MG63 (cell line): ENCODE measurements around the gene RPL18. TPM values are rescaled to one million over a fixed set of nuclear protein-coding genes. Genes with fewer than 3 reads are reported as not detected.
A peak's percentile ranks its signal among the peaks of the same experiment; 100 is the strongest.
"Not testable (repeated sequence)": the region's sequence is repeated elsewhere in the genome, so short reads cannot be mapped to it uniquely, and the experiment has no call there.

Experiments
- DNase-seq: peaks from one replicate; pipeline ENCODE4 v3.0.0-alpha.2; 2020
- H3K27me3 ChIP-seq: fragments of 250-450 bp; sonication (Bioruptor Pico); 2 replicates; pipeline ENCODE4 v1.5.1; 2020; ENCODE audit warnings: mild to moderate bottlenecking, moderate library complexity
- H3K36me3 ChIP-seq: fragments of 250-450 bp; sonication (Bioruptor Pico); 2 replicates; pipeline ENCODE4 v1.5.1; 2020; ENCODE audit warnings: mild to moderate bottlenecking, moderate library complexity
- H3K4me3 ChIP-seq: fragments of 250-450 bp; sonication (Bioruptor Pico); 2 replicates; pipeline ENCODE4 v1.5.1; 2020; ENCODE audit warnings: mild to moderate bottlenecking, moderate library complexity
- H3K9me3 ChIP-seq: fragments of 250-450 bp; sonication (Bioruptor Pico); 2 replicates; pipeline ENCODE4 v1.5.1; 2020; ENCODE audit warnings: mild to moderate bottlenecking, moderate library complexity
- total RNA-seq: library from RNA; depleted of rRNA; stranded (reverse); fragments of >200 nt; shearing (Covaris generic); gene quantifications from 2 replicates; pipeline ENCODE4 v1.2.3, GENCODE V29; 2014; ENCODE audit warnings: low replicate concordance; rRNA removed

Gene RPL18
- 3,057 and 3,727 TPM in 2 replicates for total RNA-seq

DNA sequence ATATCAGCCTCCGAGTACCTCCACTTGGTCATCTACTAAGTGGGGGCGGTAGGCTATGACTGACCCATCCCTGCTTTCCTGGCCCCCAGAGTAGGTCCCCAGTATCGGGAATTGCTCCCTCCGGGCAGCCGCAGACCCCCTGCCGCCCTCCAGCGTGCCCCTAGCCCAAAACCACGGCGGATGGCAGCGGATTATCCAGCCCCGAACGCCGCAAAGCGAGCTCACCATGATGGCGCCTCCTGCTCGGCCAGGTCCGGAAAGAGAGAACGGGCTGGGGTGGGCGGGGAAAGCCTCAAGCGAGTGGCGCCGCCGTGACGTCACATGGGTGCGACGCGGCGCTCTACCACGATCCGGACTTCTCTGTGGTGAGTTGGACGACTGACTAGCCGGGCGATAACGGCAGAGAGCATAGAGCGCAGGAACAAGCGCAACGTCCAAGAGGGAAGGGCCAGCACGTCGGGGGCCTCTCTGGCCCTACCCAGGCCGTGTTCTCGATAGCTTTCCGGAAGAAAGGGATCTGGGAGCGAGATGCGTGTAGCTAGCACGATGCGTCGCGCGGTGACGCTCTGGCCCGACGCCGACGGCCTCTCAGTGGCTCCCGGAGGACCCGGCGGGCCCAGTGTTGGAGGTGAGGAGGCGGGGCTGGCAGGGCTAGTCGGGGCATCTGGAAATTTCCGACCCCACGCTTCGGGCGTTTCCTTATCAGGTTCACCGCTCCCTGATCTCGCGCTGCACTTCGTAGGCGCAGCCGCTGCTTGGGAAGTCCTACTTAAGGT, at the start of gene RPL18, which contains the start of gene SPHK2:
TSS of gene RPL18 (minus strand) at position 263 of the 776 bp plus-strand sequence. CDS start at position 228, 35 bp downstream.
TSS of gene SPHK2 (plus strand) at position 591 of the 776 bp plus-strand sequence. CDS start 1,009 bp downstream, outside the sequence.
- peaks cover 66% of the 10 kb centered on the region for H3K36me3 ChIP-seq
- DNase-seq = peak; percentile 100
- H3K9me3 ChIP-seq = no peaks in the 10 kb centered on the region

DNA sequence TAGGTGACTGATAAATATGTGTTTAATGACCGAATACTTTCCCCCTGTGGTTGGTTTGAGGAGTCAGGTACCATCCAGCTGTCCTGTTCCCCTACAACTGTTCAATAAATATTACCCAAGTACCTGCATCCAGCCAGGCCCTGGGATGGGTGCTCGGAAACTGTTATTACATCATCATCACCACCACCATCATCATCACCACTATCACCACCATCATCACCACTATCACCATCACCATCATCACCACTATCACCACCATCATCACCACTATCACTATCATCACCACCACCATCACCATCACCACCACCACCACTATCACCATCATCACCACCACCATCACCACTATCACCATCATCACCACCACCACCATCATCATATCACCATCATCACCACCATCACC, 49.8 kb upstream of the RPL18 start:
- Histone ChIP-seq H3K27me3 (no peaks in the 10 kb centered on the region), H3K9me3 (no peaks in the 10 kb centered on the region), H3K36me3 (no peaks in the 10 kb centered on the region), H3K4me3 (no peak overlapping the region)
- no peak for DNase-seq

More for the DNA sequence above, at the start of gene RPL18, which contains the start of gene SPHK2:
- Histone ChIP-seq H3K4me3 (peak within 1 kb of the TSS; percentile 87), H3K27me3 (no peaks in the 10 kb centered on the region)

DNA sequence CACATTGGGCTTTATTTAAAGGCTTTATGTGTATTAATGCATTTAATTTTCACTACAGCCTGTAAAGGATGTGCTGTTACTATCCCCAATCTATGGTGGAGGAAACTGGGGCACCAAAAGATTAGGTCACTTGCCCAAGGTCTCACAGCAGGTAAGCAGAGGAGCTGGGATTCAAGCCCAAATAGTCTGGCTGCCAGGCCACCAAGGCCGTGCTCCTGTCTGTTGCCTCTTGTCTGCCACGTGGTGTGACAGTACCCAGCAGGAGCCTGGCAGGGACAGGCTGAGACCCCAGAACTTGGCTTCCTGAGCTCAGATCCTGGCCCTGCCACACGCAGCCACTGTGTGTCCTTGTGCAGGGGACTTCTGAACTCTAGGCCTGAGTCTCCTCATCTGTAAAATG, 49.4 kb upstream of the RPL18 start:
- no peak for DNase-seq
- Histone ChIP-seq H3K36me3 (no peaks in the 10 kb centered on the region), H3K27me3 (no peaks in the 10 kb centered on the region), H3K4me3 (no peak overlapping the region), H3K9me3 (no peaks in the 10 kb centered on the region)

DNA sequence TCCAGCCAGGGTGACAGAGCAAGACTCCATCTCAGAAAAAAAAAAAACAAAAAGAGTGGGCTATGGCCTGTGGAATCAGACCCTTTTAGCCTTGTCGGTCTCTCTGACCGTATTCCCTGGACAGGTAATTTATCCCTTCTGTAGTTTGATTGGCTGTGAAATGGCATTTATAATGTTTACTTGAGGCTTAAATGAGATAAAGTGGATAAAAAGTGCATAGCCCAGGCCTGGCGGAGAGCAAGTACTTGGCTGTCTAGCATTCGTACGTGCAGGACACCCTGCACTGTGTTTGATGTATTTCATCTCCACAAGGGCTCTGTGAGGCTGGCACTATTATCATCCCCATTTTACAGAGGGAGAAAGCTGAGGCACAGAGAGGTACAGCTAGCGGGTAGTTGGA, 46.8 kb upstream of the RPL18 start:
- Histone ChIP-seq H3K36me3 (no peaks in the 10 kb centered on the region), H3K27me3 (no peaks in the 10 kb centered on the region), H3K9me3 (no peaks in the 10 kb centered on the region), H3K4me3 (no peak overlapping the region)
- DNase-seq = no peak

DNA sequence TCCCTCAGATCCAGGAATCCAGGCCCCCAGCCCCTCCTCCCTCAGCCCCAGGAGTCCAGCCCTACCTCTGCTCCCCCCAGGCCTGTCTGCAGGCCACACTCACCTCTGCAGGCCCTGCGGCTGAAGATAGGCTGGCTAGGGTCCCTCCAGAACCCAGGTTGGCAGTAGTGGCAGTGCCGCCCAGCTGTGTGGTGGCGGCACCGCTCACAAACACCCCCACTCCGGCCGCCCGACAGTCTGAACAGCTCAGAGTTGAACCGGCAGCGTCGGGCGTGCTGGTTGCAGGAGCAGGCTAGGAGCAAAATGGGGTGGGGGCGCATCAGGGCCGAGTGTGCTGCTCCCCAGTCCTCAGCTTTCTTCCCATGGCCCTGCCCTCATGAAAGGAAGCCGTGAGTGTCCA, 45.5 kb upstream of the RPL18 start:
- no peaks in the 10 kb centered on the region for H3K36me3 ChIP-seq
- H3K9me3 ChIP-seq = no peaks in the 10 kb centered on the region
- DNase-seq = no peak
- H3K27me3 ChIP-seq = no peaks in the 10 kb centered on the region
- H3K4me3 ChIP-seq = no peak overlapping the region

DNA sequence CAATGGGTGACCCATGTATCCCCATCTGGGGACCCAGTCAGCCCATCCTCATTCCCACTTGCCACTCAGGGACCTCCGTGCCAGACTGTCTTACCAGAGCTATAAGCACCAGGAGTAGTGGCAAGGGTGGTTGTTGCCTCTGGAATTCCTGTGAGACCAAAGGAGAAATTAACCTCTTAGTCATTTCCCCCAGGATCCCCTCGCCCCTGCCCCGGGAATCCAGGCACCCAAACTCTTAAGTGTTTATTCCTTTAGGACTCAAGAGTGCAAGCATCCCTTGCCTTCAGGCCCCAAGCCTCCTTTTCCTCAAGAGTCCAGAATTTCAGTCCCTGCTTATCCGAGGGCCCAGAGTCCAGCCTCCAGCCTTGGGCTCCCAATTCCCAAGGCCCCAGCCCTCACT, 44.7 kb upstream of the RPL18 start:
- no peaks in the 10 kb centered on the region for H3K36me3 ChIP-seq
- H3K4me3 ChIP-seq = no peak overlapping the region
- DNase-seq = no peak
- H3K9me3 ChIP-seq = no peaks in the 10 kb centered on the region
- no peaks in the 10 kb centered on the region for H3K27me3 ChIP-seq

DNA sequence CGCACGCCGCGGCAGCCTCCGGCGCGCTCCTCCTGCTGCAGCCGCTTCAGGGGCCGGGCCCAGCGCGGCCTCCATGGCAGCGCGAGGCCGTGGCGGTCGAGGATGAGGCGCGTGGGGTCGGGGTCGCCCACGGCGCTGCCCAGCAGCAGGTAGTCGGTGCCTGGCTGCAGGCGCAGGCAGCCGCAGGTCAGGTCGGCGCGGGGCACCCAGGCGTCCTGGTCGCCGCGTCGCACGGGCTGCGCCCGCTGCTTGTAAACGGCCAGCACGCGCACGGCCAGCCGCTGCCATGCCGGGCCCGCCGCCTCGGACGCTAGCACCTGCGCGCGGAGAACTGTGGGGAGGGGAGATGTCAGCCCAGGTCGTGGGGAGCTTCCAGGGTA, 42.7 kb upstream of the RPL18 start:
- Histone ChIP-seq H3K4me3 (no peak overlapping the region), H3K27me3 (no peaks in the 10 kb centered on the region), H3K36me3 (no peaks in the 10 kb centered on the region), H3K9me3 (no peaks in the 10 kb centered on the region)
- DNase-seq = no peak

DNA sequence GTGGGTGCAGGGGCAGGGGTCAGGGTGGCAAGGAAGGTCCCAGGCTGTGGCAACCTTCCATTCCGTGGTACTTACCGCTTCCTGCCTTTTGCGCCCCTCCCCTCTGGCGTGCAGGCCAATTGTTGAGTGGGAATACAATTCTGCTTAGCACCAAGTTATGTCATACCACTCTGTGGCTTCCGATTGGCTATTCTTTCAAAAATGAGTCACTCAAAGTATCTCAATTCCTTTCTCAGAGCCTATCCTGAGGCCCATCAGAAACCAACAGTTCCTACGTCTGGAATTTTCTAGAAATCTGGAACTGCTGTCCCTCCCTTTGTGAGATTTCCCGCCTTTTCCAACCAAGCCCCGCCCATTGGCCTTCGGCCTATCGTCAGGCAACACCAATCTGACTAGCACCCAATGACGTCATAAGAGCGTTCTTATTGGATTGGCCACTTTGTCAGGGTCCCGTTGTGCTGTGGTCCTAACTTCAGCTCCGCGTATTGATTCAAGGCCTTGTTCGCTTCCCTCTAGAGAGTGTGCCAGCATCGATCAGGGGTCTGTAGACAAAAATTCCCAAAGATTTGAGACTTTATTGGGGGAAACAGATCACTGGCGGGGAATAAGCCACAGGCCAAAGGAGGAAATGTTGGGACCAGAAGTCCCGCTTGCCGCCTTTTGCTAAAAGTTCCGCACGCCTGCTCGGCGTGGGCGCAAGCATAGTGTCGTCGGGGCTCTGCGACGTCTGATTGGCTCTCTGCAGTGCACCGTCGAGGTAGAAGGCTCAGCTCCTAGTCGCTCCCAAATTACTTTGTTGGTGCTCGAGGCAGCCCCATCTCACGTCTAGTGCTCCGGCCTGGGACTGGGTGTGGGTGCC, 42.1 kb upstream of the RPL18 start:
- no peaks in the 10 kb centered on the region for H3K9me3 ChIP-seq
- H3K27me3 ChIP-seq = no peaks in the 10 kb centered on the region
- peak; percentile 88 for DNase-seq
- no peak overlapping the region for H3K4me3 ChIP-seq
- H3K36me3 ChIP-seq = no peaks in the 10 kb centered on the region

DNA sequence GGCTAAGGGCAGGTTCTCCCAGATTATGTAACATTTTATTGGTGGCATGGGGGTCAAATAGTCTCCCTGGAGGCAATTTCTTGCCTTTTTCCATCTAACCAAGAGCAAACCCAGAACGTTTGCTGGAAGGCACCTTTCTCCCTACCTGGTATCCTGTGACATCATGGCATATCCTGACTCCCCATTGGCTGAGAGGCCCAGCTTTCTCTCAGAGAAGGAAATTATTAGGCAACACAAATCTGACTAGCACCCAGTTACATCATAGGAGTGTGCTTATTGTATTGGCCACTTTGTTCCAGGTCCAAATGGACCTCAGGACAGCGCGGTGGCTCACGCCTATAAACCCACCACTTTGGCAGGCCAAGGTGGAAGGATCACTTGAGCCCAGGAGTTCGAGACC, 40.8 kb upstream of the RPL18 start:
- Histone ChIP-seq H3K27me3 (no peaks in the 10 kb centered on the region), H3K36me3 (no peaks in the 10 kb centered on the region), H3K4me3 (no peak overlapping the region), H3K9me3 (no peaks in the 10 kb centered on the region)
- no peak for DNase-seq

DNA sequence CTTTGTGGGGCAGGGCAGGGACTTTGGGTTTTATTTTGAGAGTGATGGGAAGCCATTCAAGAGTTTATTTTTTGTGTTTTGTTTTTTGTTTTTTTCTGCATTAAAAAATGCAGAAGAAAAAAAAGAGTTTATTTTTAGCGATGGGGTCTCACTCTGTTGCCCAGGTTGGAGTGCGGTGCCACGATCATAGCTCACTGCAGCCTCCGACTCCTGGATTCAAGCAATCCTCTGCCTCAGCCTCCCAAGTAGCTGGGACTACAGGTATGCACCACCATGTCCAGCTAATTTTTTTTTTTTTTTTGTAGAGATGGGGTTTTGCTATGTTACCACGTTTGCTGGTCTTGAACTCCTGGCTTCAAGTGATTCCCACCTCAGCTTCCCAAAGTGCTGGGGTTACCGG, 39.5 kb upstream of the RPL18 start:
- H3K9me3 ChIP-seq = no peaks in the 10 kb centered on the region
- H3K36me3 ChIP-seq = no peaks in the 10 kb centered on the region
- no peaks in the 10 kb centered on the region for H3K27me3 ChIP-seq
- no peak overlapping the region for H3K4me3 ChIP-seq
- DNase-seq = no peak

DNA sequence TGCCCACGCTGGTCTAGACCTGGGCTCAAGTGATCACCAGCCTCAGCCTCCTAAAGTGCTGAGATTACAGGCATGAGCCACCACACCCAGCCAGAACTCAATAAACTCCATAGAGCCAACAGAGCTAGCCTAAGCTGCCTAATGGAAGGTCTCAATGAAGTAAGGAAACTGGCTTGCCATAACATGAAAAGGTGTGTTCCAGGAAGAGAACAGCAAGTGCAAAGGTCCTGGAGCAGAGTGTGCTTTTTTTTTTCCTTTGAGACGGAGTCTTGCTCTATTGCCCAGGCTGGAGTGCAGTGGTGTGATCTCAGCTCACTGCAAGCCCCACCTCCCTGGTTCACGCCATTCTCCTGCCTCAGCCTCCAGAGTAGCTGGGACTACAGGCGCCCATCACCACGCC, 38.9 kb upstream of the RPL18 start:
- H3K36me3 ChIP-seq, H3K4me3 ChIP-seq, H3K9me3 ChIP-seq, H3K27me3 ChIP-seq, DNase-seq: not testable (repeated sequence)

DNA sequence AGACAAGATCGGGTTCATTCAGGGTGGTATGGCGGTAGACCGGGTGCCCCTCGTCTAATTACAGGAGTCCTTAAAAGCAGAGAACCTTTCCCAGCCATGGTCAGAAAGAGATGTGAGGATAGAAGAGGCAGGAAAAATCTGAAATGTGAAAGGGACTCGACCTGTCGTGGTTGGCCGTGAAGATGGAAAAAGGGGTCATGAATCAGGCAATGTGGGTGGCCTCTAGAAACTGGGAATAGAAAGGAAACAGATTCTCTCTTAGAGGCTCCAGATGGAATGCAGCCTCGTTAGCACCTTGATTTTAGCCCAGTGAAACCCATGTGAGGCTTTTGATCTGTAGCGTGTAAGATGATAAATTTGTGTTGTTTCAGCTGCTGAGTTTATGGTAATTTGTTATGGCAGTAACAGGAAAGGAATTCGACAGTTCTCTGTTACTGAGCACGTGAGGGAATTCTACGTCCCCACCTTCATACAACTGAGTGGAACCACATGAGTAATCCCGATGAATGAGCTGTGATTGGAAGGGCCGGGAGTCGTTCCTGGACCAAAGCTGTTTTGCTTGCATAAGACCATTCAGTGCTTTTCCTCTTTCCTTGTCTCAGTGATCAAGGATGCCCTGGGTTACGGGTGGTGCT, 38.0 kb upstream of the RPL18 start:
- no peaks in the 10 kb centered on the region for H3K36me3 ChIP-seq
- H3K27me3 ChIP-seq = no peaks in the 10 kb centered on the region
- H3K4me3 ChIP-seq = no peak overlapping the region
- no peaks in the 10 kb centered on the region for H3K9me3 ChIP-seq
- DNase-seq = peak; percentile 76

DNA sequence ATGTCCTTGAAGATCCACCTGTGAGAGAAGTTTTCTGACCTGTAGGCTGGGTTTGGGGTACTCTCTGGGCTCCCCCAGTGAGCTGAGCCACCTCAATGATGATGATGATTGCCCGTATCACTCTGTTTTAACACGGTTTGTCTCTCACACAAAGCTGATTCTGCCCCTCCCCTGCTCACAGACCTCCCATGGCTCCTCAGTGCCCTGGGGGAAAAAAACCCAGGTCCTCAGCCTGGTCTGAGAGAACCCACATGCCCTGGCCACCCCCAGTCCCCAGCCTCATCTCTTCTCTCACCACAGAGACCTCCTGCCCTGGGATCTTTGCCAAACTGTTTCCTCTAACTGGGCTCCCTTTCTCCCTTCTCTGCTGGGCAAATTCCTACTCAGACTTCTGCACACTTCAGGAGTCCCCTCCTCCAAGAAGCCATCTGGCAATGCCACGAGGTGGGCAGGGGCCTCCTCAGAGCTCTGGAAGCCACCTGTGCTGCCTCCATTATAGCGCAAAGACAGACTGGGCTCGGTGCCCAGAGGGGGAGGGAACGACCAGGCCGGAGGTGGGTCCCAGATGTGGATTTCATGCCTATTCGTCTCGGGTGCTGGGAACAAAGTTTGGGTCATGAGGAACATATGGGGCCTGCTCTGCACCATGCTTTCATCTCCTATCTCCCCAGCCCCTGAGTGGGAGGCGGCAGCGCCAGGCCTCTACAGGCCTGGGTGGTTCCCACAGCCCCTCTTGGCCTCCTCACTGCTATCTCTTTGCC, 35.5 kb upstream of the RPL18 start:
- no peak overlapping the region for H3K4me3 ChIP-seq
- DNase-seq = no peak
- H3K36me3 ChIP-seq = no peaks in the 10 kb centered on the region
- H3K27me3 ChIP-seq = no peaks in the 10 kb centered on the region
- no peaks in the 10 kb centered on the region for H3K9me3 ChIP-seq

DNA sequence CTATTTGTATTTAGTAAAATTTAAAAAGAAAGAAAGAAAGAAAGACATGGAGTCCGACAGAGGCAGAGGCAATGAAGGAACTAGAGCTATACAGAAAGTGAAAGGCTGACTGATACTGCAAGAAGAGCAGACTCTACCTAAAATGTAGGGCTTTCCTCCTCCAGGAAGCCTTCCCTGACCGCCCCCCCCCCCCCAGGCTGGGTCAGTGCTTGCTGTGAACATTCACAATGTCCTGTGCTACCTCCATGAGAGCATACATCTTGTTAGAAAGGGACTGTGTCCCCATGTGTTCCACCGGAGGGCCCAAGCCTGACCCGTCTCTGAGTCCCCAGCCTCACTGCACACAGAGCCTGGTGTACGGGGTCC, 32.7 kb upstream of the RPL18 start:
- DNase-seq = no peak
- no peaks in the 10 kb centered on the region for H3K27me3 ChIP-seq
- H3K4me3 ChIP-seq = no peak overlapping the region
- no peaks in the 10 kb centered on the region for H3K36me3 ChIP-seq
- H3K9me3 ChIP-seq = no peaks in the 10 kb centered on the region

DNA sequence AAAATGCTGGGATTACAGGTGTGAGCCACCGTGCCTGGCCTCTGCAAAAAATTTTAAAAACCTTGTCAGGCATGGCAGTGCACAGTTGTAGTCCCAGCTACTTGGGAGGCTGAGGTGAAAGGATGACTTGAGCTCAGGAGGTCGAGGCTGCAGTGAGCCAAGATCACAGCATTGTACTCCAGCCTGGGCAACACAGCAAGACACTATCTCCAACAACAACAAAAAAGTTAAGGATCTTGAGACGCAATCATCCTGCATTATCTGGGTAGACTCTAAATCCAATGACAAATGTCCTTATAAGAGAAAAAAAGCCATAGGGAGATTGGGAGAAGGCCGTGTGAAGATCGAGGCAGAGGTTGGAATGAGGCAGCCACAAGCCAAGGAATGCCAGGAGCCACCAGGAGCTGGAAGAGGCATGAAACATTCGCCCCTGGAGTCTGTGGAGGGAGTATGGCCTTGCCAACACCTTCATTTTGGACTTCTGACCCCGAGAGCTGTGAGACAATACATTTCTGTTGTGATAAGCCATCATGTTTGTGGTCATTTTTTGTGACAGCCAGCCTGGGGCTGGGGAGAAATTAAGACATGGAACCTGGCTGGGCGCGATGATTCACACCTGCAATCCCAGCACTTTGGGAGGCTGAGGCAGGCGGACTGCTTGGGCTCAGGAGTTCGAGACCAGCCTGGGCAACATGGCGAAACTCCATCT, 32.1 kb upstream of the RPL18 start:
- no peak overlapping the region for H3K4me3 ChIP-seq
- DNase-seq = no peak
- H3K27me3 ChIP-seq = peaks cover 3% of the 10 kb centered on the region
- H3K9me3 ChIP-seq = no peaks in the 10 kb centered on the region
- H3K36me3 ChIP-seq = no peaks in the 10 kb centered on the region

DNA sequence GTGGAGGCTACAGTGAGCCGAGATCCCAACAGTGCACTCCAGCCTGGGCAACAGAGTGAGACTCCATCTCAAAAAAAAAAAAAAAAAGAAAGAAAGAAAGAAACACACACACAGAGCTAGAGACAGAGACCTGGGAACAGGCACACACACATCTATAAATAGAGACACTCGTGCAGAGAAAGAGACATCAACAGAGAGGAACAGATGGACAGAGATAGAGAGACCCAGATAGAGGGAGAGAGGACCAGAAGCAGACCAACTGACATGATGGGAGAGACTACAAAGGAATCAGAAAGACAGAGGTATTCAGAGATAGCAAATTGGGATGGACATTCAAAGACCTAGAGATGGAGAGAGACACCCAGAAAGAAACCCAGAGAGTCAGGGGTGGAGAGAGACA, 29.2 kb upstream of the RPL18 start:
- Histone ChIP-seq H3K4me3 (no peak overlapping the region), H3K27me3 (peaks cover 8% of the 10 kb centered on the region), H3K36me3 (no peaks in the 10 kb centered on the region), H3K9me3 (no peaks in the 10 kb centered on the region)
- no peak for DNase-seq
